Cerebellar cortex (tissue), 1 donor: Measurements from ENCODE around the gene NFATC2.

ENCODE experiments used
- DNase-seq: peaks from one replicate; pipeline ENCODE4 v3.0.0-alpha.2; 2015; ENCODE audit warnings: low spot score

Gene NFATC2

DNA sequence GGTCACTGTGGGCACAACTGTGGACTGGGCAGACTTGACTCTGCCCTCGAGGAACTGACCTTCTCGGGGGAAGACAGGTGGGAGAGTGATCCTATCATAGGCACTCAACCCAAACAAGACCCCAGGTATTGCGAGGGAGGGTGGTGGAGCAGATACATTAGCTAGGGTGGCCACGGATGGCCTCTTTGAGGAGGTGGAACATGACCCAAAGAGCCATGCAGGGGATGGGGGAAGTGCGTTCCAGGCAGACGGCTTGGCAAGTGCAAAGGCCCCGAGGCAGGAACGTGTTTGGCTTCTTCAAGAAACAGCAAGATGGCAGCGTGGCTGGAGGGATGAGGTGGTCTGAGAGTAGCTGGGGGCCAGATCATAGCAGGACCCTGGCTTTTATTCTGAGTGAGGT lies 167.6 kb downstream of the NFATC2 start:
- no peak for DNase-seq

DNA sequence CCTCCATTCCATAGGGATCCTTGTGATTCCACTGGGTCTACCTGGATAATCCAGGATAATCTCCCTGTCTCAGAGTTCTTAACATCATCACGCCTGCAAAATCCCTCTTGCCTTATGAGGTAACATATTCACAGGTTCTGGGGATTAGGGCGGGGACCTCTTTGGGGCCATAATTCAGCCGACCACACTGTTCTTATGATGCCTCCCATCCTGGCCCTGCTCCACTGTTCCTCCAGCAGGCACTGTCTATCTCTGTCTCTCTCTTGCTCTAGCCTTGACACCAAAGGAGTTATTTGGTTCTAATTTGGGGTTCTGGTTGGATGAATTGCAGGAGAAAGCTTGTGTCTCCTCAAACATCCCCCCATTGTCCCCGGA lies 168.1 kb downstream of the NFATC2 start:
- no peak for DNase-seq

DNA sequence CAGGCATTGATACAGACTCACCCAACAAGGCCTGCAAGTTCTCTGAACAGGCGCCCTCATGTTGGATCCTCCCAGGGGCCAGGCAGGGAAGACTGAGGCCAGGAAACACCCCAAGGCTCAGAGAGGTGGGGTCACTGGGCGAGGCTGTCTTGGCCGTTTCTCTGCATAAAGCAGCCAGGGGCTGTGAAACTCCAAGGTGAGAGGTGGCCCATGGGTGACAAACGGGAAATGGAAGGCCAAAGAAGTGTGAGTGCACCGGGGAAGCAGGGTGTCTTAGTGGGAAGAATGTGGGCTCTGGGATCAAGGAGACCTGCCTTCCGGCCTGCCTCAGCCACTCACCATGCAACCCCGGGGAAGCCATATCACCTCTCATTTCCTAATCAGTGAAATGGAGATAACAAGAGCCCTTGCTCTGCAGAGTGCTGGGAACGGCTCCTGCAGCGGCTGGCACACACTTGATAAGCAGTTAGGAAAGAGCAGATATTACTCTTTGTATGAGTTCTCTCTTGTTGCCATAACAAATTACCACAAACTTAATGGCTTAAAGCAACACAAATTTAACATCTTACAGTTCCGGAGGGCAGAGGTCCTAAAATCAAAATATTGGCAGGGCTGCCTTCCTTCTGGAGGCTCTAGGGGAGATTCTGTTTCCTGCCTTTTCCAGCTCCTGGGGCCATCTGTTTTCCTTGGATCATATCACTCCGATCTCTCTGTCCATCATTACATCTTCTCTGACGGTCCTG lies 168.6 kb downstream of the NFATC2 start:
- peak; percentile 68 for DNase-seq

DNA sequence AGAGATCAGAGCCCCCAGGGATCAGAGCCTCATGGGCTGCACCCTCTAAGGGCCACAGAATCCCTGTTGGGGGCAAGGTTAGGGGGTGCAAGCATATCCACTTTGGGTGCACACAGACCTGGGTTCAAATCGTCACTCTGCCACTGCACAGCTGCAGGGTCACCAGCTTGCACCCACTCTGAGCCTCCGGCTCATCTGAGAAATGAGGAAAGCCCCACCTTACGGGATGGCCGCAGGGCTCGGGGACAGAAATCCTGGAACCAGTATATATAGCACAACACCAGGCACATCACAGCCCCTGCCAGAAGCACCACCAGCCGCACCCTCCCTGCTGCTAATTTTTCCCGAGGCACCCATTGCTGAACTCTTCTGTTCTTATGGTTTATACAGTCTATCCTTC lies 169.6 kb downstream of the NFATC2 start:
- DNase-seq: no peak

DNA sequence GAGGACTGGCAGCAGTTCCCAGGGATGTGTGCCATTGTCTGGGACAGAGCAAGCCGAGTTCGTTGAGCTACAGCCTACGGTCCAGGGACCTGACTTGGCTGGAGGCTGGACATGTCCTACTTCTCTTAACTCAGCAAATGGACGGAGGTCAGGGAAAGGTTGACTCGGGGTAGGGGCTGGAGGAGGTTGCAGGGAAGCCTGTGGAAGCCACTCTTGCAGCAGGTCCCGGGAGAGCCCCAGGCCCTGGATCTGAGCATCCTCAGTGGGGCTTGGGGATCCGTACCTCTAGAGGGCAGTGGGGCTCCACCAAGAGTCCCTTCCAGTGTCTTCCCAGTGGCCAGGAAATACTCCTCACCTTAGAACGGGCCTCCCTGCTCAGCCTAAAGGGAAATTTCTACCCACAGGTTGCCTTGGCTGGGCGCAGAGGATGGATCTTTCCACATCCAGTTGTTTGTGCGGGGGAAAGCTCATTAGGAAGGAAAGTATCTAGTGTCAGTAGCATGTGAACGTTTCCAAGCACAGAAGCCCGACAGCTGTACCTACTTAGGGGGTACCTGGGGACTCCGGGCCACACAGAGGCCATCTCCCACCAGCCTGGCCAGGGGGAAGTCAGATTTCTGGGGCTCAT lies 170.2 kb downstream of the NFATC2 start:
- peak; percentile 83 for DNase-seq

DNA sequence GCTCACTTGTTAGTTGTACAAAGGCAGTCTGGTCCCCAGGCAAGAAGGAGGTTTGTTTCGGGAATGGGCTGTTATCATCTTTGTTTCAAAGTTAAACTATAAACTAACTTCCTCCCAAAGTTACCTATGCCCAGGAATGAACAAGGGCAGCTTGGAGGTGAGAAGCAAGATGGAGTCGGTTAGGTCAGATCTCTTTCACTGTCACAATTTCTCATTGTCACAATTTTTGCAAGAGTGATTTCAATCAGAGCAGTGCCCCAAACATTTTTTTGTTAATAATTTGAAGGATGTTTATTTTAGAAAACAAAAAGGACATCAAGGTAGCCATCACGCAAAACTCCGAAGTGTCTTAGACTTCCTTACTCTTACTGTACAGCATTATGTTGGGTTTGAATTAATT lies 170.8 kb downstream of the NFATC2 start:
- no peak for DNase-seq

DNA sequence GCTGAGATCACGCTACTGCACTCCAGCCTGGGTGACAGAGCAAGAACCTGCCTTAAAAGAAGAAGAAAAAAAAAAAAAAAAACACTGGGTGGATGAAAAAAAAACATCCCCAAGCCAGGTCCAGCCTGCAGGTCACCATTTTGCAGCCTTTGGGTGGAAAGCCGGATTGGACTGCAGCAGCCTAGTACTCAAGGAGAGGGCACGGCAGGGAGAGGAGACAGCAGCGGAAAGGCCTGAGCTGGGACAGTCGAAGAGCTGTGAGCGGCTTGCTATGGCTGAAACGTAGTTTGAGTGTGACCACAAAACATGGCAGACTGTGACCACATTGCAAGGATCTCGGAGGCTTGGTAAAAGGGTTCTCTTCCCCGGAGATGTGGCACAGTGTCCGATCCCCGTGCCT lies 173.0 kb downstream of the NFATC2 start:
- no peak for DNase-seq

DNA sequence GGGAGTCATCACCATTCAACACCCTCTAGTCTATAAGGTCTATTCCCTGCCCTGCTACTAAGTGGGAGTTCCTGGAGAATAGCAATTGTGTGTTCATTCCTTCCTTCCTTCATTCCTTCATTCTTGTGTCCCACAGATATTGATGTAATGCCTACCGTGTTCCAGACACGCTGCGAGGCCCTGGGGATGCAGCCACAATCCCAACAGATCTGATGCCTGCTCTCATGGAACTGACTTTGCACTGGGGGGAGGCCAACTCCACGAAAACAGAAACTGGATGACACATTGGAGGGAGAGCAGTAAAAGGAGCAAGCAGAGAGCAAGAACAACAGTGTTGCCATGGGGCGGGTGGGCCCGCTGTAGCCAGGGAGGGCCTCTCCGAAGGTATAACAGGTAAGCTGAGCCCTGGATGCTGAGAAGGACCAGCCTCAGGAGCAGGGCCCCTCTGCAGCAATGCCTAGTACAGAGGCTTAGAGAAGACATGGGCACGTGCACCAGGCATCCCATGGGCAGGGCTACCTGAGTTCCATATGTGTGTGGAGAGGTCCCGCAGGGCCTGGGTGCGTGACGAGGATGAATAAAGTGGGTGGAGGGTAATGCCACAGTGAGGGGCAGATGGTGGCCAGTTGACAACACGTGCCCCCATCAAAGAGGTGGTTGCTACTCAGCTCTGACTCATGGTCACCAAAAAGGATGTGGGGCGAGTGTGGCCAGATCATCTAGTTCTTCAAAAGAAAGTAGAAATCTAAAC lies 173.9 kb downstream of the NFATC2 start:
- no peak for DNase-seq

DNA sequence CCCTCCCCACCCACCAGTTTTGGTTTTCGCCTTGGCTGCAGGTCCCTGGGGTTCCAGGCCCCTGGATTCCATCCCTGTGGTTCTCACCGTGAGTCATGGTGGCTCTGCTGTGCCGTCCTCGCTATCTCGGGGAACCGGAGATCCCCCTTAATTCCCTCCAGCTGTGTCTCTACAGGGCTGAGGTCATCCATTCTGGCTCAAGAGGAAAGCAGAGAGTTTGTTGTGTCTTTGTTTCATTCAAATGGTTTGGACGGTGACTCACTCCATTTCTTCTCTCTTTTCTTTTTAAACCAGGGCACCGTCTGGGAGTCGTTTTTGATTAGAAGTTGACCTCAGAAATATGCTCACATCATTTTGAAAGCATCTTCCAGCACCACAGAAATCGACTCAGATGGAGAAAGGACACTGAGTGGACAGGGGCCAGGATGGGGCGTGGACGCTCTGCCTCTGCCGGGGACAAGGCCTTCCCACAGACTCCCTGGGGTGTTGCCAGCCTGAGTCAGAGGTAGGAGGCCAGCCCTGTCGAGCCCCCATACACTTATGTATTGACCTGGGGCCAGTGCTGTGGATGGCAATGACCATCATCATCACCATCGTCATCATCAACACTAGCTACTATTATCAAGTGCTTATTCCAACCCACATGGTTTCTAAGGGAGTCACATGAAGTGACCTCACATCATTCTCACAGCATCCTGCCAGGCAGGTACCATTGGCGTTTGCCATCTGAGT lies 176.2 kb downstream of the NFATC2 start:
- no peak for DNase-seq

DNA sequence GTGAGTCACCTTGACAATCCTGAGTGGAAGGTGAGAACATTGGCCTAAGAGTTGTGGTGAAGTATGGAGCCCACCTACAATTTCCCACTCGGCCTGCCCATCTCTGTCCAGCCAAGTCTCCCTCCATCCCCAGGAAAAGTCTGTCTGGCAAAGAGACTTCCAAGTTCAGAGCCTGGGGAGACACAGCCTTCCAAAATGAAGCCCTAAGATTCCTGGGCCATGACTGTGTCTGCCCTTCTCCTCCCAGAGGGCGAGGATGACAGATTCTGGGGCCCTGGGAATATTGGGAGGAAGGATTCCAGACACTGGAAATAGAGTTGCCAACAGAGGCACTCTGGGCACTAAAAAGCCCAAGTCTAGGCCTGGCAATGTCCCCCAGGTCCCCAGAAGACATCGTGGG lies 176.8 kb downstream of the NFATC2 start:
- DNase-seq: no peak

DNA sequence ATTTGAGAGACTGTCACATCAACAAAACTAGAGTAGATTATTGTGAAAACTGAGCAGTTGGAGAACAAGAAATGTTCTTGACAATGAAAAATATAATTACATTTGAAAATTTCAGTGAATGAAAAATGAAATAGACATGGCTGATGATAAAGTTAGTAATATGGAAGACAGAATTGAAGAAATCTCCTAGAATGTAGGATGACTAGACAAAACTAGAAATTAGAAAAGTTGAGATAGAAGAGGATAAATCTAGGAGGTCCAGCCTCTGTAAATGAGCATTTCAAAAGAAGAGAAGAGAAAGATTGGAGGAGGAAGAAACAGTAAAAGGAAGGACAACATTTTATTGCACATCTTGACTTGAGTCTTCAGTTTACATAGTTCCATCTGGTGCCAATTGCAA lies 178.7 kb downstream of the NFATC2 start:
- no peak for DNase-seq

DNA sequence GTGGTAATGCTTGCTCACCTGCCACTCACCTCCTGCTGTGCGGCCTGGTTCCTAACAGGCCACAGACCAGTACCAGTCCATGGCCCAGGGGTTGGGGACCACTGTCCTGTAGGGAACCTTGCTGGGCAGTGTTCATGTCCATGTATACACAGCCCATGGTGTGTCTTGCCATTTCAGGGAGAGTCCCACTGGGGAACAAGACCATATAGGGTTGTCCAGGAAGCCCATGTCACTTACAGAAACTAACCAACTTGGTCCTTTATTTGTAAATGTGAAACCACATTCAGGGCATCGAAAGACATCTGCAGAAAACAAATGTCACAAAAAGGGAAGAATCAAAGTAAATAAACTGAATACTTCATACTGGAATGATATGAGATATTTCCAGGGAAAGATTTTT lies 179.1 kb downstream of the NFATC2 start:
- no peak for DNase-seq

DNA sequence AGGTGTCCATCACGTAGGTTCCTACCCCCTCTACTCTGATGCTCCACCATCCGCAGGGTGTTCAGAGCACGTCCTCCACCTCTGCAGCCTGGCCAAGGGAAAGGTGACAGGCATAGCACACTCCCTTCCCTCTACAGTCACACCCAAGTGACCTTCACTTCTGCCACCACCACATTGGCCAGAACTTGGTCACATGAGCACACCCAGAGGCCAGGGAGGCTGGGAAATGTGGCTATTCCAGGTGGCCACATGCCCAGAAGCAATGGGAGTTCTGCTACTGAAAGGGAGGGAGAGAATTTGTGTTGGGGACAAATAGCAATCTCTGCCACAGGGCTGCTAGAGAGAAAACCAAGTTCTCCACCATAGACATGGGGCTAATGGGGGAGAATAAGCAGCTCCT lies 180.3 kb downstream of the NFATC2 start:
- no peak for DNase-seq

DNA sequence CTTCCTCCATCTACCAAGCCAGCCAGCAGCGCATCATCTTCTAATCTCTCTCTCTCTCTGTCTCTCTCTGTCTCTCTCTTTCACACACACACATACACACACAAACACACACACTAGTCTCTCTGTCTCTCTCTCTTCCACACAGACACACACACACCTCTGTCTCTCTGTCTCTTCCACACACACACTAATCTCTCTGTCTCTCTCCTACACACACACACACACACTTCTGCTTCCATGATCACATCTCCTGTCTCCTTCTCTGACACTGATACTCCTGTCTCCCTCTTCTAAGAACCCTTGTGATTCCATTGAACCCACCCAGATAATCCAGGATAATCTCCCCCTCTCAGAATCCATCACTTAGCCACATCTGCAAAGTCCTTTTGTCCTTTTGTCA lies 181.3 kb downstream of the NFATC2 start:
- DNase-seq: no peak

DNA sequence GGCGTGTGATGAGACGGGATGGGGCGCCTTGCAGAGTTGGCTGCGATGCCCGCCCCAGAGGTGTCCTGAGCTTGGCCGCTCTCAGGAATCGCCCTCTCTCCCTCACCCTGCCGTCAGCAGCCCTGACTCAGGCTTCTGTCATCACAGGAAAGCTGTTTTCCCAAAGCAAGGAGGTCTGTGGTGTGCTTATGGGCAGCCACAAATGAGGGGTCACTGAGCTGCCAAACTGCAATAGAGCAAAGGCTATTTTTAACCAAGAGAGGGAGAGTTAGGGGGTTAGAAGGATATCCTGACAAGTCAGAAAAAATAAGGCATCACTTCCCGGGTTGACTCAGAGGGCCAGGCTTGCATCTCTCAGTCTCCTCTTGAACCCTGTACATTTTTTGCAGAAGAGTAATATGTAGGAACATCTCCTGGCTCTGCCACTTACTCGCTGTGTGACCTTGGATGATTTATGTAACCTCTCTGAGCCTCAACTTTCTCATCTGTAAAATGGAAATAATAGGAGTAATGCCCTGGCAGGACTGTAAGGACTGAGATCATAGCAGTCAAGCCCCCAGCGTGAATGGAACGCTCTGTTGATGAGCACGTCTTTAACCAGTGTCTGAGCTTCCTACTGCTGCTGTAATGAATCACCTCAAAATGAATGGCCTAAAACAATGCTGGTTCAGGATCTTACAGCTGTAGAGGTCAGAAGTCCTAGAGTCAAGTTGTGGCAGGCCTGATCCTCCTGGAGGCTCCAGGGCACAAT lies 181.9 kb downstream of the NFATC2 start:
- no peak for DNase-seq

DNA sequence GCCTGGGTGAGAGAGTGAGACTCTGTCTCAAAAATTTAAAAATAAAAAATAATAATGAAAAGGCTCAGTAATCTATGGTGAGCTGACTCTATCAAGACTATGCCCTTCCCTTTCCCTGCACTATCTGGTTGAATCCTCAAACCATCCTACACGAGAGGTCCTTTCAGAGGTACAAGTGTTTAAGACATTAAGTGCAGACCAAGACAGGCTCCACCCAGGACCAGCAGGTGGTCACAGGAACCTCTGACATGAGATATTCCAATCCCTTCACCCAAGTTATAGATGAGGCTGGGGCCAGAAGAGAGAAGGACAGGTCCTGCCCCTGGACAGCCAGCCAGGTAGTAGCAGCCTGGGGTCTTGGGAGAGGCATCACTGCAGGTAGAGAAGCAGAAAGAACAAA lies 182.6 kb downstream of the NFATC2 start:
- no peak for DNase-seq

DNA sequence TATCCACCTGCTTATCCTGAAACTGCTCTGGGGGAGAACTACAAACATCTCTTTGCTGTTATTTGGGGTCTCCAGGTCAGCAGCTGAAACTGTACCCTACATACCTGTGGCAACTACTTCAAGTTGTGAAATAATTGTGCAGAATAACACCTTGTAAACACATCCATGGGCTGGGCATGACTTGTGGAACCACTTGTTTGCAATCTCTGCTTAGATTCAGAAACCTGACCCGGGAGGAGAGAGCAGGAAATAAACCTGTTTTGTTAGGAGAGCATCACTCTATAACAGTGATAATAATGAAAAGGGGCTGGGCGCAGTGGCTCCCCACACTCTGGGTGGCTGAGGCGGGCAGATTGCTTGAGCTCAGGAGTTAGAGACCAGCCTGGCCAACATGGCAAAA lies 183.1 kb downstream of the NFATC2 start:
- no peak for DNase-seq

DNA sequence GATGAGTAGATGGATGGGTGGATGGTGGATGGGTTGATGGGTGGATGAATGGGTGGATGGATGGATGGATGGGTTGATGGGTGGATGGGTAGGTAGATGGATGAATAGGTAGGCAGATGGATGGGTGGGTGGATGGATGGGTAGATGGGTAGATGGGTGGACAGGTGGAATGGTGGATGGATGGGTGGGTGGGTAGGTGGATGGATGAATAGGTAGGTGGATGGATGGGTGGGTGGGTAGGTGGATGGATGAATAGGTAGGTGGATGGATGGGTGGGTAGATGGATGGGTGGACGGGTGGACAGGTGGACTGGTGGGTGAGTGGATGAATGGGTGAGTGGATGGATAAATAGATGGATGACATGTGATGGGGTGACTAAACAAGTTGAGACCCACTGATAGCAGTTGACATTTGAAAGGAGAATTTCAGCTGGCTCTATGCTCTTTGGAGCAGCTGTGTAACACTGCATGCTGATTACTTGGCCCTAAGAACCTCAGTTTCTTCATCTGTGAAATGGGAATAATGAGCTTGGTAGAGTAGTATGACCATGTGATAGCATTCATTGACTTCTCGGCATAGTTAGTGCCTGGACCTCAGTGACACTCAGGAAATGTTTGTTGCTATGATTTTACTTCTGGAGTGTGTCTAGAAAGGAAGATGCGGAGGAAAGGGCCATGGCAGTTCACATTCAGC lies 184.3 kb downstream of the NFATC2 start:
- no peak for DNase-seq

DNA sequence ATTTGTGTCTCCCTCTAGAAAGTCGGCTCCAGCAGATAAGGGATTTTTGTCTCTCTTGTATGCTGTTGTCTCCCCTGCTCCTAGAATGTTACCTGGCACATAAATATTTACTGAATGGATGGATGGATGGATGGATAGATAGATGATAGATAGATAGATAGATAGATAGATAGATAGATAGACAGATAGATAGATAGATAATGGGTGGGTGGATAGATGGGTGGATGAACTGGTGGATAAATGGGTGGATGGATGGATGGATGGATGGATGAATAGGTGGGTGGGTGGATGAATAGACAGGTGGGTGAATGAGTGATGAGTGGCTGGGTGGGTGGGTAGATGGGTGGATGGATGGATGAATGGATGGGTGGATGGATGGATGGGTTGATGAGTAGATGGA lies 185.0 kb downstream of the NFATC2 start:
- no peak for DNase-seq

DNA sequence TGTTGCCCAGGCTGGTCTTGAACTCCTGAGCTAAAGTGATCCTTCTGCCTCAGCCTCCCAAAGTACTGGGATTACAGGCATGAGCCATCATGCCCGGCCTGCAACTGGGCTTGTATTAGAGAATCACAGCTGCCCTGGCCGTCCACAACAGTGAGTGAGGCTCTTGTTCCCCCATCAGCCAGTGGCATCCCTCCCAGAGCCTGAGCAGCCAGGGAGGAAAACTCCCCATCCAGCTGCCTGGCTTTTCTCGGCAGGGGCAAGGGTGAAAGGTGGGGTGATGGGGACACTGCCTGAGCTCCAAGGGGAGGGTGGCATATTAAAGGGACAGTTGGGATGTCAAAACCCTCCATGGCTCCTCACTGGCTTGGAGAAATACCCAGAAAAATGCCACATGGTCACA lies 185.6 kb downstream of the NFATC2 start:
- DNase-seq: no peak

DNA sequence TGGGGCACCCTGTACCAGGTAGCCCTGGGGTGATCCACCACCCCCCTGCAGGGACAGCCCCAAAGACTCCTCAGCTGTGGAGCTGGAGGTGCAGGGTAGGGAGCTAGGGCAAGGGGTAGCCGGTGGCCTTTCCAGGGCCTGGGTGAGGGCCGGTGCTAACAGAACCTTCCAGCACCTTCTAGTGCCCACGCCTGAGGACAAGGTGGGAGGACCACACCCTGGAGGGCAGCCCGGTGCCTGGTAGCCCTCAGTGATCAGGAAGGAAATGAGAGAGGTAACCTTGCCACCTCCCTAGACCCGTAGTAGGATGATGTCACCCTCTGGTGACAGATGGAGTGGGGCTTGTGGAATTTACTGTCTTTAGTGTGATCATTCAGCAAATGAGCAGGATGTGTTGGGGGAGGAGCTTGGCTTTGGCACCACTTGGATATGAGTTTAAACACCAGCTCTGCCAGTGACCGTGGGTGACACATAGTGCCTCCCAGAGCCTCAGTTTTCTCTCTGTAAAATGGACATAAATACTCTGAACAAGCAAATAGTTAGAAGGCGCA lies 187.7 kb downstream of the NFATC2 start:
- DNase-seq: no peak
